Hindlimb muscle (tissue), 1 donor: ENCODE measurements around the gene TRIP11. TPM values are rescaled to one million over a fixed set of nuclear protein-coding genes. Genes with fewer than 3 reads are reported as not detected.

ENCODE experiments used
- DNase-seq: peaks from one replicate; pipeline ENCODE4 v3.0.0-alpha.2; 2013
- polyA plus RNA-seq: library from polyadenylated mRNA; unstranded; fragments of 120-200 nt; gene quantifications from one replicate; pipeline ENCODE4 v1.2.1, GENCODE V29; 2013; ENCODE audit not compliant: insufficient read length

Gene TRIP11
- polyA plus RNA-seq, 1 donor = 15.3 TPM

DNA sequence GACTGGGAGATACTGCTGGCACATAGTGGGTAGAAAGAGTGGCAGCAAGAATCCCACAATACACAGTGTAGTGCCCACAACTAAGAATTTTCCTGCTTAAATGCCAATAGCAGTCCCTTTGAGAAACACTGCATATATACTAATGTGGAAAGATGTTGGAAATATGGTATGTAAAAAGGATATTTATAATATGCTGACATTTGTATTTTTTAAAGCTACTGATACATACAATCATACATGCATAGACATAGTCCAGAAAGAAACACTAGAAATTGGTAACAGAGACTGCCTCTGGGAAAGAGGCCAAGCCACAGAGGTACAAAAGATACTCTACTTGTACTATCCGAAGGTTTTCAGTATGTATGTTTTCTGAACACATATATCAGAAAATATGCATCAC is 30.3 kb downstream of the TRIP11 start:
- no peak for DNase-seq

GRCh38 chr14:92005019-92005418 is 34.8 kb downstream of the TRIP11 start:
- DNase-seq = no peak

GRCh38 chr14:92004062-92004461 is 35.8 kb downstream of the TRIP11 start:
- no peak for DNase-seq

DNA sequence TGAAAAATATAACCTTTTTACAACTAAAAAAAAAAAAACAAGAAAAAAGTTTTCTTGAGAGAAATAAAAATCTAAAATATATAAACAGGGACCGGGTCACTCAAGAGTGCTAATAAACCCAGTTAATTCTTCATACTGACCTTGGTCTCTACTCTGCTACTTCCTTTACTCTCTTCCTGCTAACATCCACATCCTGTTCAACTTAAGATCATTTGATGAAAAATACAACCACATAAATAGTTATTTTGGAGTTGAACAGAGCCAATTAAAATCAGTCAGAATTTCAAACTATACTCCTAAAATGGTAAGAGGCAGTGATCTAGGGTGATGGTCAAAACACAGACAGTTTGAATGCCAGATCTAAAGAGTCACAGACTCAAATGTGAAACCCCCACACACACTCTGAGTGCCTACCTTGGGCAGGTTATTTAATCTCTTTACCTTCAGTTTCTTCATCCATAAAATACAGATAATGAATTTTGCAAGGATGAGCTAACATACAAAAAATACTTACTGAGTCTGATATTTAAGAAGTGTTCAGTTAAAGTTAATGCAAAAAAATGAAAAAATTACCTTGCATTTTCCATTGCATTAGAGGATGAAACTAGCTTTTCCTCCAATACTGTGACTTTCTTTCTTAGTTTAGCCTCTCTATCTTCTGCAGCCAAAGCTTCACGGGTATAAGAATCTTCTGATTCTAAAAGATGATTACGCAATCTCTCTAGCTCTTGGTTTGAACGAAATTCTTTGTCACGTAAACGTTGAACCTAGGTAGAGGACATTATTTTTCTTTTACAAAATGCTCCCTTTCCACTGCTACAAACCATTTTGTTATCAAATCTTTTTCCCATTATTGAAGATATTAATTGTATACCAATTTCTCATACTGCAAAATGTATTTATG is 40.9 kb downstream of the TRIP11 start:
- DNase-seq = no peak

- DNase-seq = no peak
Observed at GRCh38 chr14:91997492-91997891, 42.4 kb downstream of the TRIP11 start.

DNA sequence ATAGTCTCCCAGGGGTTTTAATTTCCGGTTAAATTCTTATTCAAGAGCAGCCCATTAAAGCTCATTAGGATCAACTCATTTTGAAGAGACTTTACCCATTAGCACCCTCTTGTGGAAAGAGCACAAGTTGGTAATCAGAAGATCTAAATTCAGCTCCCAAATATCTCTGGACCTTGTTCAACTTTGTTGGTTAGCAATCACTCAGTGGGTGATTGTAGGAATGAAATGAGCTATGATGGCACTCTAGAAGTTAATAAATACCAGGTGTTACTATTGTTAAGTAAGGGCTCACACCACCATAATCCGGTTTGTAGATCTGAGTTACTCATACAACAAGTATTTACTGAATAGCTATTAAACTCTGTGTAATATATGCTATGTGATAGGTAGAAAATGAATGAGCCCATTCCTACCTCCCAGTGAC is 42.9 kb downstream of the TRIP11 start:
- DNase-seq = peak; percentile 47

DNA sequence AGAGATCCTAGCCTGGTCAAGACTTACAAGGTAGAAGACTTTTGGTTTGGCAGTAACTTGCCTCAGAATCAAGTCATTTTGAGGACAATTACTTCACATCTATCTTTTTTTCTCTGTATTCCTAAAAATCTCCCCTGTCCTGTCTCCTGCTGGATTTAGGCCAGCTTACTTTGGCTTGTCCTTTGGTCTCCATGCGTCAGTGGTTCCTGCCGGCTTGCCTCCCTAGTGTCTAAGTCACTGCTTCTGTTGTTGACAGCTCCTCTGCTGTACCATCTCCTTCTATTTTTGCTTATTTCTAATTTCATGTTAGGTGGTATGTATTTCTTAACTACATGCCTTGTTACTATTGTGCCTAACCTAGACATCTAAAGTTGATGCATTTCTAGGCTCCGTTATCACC is 52.7 kb downstream of the TRIP11 start:
- DNase-seq = no peak

DNA sequence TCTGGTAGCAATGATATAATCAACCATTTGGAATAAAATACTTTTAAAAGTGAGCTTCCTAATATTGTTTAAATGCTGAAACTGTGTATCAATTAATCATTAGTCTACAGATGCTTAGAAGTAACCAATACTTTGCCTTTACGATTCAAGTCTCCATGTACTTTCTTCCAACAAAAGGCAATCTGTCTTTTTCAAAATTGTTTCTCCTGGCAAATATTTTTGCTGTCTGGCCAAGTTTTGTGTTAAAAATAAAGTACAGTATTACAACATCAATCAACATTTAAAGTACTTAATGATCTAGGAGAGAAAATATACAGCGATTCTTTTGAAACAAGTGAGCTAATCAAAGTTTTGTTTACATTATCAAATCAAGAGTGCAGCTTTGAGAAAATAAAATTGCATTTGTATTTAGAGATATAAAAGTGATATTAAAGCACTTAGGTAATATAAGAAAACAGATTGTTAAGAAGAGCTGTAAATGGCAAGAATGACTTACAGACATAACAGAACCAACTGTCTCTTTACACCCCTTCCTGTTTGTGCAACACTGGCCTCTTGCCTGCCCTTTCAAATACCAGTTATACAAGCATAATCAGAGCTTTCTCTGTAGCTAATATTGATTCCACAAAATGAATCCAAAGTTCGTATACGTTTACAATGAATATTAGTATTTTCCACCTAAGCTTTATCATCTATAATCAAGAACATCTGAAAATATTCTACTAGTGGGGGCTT is 54.2 kb downstream of the TRIP11 start:
- no peak for DNase-seq

DNA sequence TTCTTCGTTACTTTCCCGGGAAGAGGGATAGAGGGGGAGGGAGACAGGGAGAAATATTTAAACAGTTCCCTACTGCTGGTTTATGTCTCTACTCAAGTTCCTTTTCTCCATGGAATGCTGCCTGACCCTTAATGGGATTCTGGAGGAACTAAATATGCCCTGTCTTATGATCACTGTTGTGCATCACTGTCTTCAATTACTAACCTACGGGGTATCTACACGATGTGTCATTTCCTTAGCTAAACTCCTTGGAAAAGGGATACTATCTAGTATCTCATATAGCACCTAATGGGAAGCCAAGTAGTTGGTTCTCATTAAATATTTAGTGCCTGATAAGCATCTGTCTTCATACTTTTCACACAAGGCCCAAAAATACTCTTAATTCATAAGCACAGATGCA is 54.9 kb downstream of the TRIP11 start:
- DNase-seq = no peak

GRCh38 chr14:91983588-91983987 is 56.3 kb downstream of the TRIP11 start:
- no peak for DNase-seq

- DNase-seq = no peak
Observed at GRCh38 chr14:91980157-91980556, 59.7 kb downstream of the TRIP11 start.

DNA sequence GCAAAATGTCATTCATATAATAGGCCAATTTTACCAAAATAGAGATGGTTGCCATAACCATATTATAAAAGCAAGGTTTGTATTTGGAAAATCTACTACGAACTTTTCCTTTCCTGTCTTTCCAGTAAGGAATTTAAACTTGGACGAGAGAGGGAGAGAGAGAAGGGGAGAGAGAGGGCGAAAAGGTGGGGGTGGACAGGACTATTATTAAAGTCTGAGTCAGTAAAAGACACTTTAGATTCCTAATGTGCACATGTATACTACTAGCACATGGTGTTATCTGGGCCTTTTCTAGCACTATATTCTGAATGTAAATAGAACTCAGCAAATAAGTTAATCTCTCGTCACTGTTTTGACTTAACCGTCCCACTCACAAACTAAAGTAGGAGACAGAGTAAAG is 62.0 kb downstream of the TRIP11 start:
- DNase-seq = no peak

- no peak for DNase-seq
Observed at GRCh38 chr14:91975763-91976162, 64.1 kb downstream of the TRIP11 start.

GRCh38 chr14:91971188-91971778 is 68.6 kb downstream of the TRIP11 start:
- DNase-seq = no peak

- no peak for DNase-seq
Observed at GRCh38 chr14:91968280-91968679, 71.6 kb downstream of the TRIP11 start.

DNA sequence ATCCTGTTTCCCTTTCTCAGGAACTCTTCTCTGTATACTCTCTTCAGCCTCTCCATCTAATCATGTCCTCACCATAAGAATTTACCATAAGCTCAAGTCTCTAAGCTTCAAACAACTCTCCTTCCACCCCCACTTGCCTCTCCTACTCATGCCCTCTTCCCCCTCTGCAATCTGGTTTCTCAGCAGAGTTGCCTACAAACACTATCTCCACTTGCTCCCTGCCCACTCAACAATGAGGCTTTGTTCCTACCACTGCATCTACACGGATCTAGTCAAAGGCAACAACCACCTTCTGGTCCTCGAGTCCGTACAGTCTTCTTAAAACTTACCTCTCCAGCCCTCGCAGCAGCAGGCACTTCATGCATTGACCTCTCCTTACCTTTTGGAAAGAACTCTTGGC is 75.1 kb downstream of the TRIP11 start:
- DNase-seq = no peak

DNA sequence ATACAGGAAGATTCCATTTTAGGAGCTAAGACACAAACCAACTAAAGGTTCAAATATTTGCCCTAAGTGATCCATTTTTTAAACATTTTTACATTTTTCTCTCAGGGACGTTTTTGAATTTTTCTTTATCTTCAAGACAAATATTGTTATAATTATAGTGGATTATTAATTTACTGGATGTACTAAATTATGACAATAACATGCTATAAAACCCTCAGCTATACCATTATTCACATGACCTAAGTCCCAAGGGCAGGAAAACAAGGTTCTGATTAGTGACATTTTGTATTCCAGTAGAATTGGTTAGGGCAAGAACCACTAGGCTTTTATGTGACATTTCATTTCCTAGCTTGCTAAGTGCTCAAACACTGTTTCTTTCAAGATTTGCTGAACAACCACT is 75.8 kb downstream of the TRIP11 start:
- DNase-seq = no peak

DNA sequence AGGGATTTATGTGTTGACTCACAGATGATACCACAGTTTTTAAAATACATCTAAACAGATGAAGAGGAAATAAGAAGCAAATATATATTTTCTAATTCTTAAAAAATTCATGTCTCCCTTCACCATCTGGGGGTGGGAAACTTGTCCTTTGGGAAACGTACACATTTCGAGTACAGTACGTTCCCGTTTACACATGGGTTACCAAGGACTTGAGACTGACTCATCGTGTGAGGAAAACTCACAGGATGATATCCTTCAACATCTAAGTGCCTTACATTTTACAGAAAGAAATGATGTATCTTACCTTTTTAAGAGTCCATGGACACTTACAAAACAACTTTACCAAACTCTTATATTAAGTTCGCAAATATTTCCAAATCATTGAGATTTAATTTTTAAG is 76.4 kb downstream of the TRIP11 start:
- no peak for DNase-seq

GRCh38 chr14:91961297-91962220 is 78.3 kb downstream of the TRIP11 start:
- no peak for DNase-seq

DNA sequence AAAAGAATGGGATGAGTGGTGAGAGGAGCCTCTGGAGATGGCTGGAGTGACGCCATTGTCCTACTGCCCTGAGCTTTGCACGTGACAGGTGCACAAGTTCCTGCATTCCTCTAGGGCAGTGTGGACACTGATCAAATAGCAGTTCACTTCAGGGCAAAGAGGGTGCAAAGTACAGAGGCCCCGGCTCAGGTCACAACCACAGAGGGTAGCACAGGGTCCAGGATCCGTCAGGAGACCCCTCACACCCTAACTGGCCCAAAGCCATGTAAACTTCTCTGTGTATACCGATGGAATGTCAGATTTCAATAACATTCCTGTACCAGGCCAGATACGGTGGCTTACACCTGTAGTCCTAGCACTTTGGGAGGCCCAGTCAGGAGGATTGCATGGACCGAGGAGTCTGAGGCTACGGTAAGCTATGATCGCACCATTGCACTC is 82.0 kb downstream of the TRIP11 start:
- DNase-seq = no peak

- no peak for DNase-seq
Observed at GRCh38 chr14:91956616-91957015, 83.2 kb downstream of the TRIP11 start.

GRCh38 chr14:91955168-91955567 is 84.7 kb downstream of the TRIP11 start:
- no peak for DNase-seq
